ENCODE measurements around the gene DOCK4. TPM values are rescaled to one million over a fixed set of nuclear protein-coding genes. Genes with fewer than 3 reads are reported as not detected.

The DOCK4 gene
- total RNA-seq, 1 experiment from 2014 or later = 20.4 TPM

DNA sequence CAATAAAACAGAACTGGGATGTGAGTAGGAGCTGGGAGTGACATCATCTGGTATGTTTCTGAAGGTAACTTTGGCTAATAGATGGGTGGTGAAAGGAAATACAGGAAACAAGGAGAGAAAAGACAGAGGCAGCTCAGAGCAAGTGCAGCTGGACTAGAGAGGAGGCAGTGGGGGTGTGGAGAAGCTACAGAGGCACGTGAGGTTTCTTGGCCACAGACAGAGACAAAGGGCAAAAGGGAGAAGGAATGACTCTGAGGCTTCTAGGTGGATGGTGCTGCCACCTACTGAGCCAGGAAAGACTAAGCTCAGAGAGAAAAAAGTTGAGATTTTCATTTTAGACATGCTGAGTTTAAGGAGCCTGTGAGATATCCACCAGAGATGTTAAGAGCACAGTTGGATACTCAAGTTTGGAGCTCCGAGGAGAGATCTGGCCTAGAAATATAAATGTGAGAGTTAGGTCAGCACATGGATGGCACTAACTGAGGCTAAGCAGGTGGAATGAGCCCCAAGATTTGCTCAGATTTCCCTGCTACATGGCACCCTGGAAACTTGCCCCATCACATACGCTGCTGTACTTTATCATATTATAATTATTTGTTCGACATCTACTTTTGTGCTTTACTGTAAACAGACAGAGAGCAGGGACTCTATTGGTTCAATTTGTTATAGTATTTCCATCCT lies 350.9 kb downstream of the DOCK4 start:
- DNase-seq (ENCODE audit: low spot score) (peak; percentile 25), ATAC-seq (peak; percentile 71)
- Mint-ChIP-seq H3K27ac (peak overlapping the region; percentile 65), H3K4me3 (no peak overlapping the region), H3K27me3 (ENCODE audit: low read depth) (peaks cover 10% of the 10 kb centered on the region), H3K9me3 (peaks cover 6% of the 10 kb centered on the region), H3K36me3 (peaks cover 17% of the 10 kb centered on the region), H3K4me1 (peaks cover 42% of the 10 kb centered on the region)
- POLR2A ChIA-PET = interaction anchor here (0.7 to 1.4 kb wide), 2 partner anchors 99 to 596 kb away, joined by 3 read pairs; no protein-coding TSS in a partner anchor
- CTCF ChIA-PET = interaction anchor here (0.7 to 6.2 kb wide), 49 partner anchors 9 to 1085 kb away, joined by 3 to 111 read pairs (median 5); partner anchors contain the start of gene IFRD1
- TF ChIP-seq FOXP1 (CRISPR knock-in tag; IDR thresholded peaks at IDR 0.05; ENCODE audit: borderline replicate concordance) (no peak), TCF7 (CRISPR knock-in tag; IDR thresholded peaks at IDR 0.05; ENCODE audit: low read depth) (no peak), ZNF416 (CRISPR knock-in tag; IDR thresholded peaks at IDR 0.05) (no peak), ETV6 (CRISPR knock-in tag; IDR thresholded peaks at IDR 0.05) (no peak), IRF2 (CRISPR knock-in tag; IDR thresholded peaks at IDR 0.05; ENCODE audit: borderline replicate concordance, low read depth) (no peak), SP1 (CRISPR knock-in tag; conservative IDR thresholded peaks at IDR 0.05) (no peak)
- TF ChIP-seq, protein P1, sequence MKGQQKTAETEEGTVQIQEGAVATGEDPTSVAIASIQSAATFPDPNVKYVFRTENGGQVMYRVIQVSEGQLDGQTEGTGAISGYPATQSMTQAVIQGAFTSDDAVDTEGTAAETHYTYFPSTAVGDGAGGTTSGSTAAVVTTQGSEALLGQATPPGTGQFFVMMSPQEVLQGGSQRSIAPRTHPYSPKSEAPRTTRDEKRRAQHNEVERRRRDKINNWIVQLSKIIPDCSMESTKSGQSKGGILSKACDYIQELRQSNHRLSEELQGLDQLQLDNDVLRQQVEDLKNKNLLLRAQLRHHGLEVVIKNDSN (CRISPR knock-in tag; IDR thresholded peaks at IDR 0.05) = peak; percentile 56; the same call in 1 of the 2 replicates
- TF ChIP-seq, protein P2, sequence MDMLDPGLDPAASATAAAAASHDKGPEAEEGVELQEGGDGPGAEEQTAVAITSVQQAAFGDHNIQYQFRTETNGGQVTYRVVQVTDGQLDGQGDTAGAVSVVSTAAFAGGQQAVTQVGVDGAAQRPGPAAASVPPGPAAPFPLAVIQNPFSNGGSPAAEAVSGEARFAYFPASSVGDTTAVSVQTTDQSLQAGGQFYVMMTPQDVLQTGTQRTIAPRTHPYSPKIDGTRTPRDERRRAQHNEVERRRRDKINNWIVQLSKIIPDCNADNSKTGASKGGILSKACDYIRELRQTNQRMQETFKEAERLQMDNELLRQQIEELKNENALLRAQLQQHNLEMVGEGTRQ (CRISPR knock-in tag; IDR thresholded peaks at IDR 0.05) = peak; percentile 53; the same call in 1 of the 2 replicates
- TF ChIP-seq, protein P3, sequence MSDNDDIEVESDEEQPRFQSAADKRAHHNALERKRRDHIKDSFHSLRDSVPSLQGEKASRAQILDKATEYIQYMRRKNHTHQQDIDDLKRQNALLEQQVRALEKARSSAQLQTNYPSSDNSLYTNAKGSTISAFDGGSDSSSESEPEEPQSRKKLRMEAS (CRISPR knock-in tag; IDR thresholded peaks at IDR 0.05) = 0 out of 2 replicates have a peak, but pooled peaks have one; percentile 30
- TF ChIP-seq, protein P4, sequence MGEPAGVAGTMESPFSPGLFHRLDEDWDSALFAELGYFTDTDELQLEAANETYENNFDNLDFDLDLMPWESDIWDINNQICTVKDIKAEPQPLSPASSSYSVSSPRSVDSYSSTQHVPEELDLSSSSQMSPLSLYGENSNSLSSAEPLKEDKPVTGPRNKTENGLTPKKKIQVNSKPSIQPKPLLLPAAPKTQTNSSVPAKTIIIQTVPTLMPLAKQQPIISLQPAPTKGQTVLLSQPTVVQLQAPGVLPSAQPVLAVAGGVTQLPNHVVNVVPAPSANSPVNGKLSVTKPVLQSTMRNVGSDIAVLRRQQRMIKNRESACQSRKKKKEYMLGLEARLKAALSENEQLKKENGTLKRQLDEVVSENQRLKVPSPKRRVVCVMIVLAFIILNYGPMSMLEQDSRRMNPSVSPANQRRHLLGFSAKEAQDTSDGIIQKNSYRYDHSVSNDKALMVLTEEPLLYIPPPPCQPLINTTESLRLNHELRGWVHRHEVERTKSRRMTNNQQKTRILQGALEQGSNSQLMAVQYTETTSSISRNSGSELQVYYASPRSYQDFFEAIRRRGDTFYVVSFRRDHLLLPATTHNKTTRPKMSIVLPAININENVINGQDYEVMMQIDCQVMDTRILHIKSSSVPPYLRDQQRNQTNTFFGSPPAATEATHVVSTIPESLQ (CRISPR knock-in tag; IDR thresholded peaks at IDR 0.05) = no peak

DNA sequence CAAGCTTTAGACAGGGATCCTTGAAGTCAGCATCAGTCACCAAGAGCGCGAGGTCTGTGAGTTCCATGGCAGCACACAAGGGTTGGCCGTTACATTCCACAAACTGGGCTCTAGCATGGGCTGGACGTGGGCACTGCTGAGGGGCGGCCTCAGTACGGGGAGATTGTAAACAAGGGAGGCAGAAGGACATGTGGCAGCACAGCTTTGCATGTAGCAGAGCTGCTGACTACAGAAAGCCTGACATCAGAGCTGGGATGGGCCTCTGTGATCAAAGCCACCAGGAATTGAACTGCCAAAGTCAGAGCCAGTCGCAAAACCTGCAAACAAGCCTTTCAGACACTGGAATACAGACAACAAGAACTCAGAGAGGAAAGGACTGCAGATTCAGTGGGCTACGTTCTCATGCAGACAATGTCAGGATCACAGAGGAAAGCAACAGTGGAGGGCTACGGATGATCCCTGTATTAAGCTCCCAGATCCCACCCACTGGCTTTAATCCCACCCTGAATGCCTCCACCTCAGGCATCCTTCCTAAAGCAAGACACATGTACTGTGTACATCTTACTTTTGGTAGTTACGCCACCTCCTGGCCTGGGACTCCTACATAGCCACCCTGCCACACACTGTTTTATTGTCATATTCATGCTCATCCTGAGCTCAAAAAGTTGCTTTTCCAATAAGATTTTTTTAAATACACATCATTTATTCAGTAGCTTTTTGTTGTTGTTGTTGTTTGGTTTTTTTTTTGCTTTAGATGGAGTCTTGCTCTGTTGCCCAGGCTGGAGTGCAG lies 352.8 kb downstream of the DOCK4 start:
- ATAC-seq (peak; percentile 40), DNase-seq (ENCODE audit: low spot score) (no peak)
- Mint-ChIP-seq H3K4me3 (no peak overlapping the region), H3K36me3 (peaks cover 25% of the 10 kb centered on the region), H3K27me3 (ENCODE audit: low read depth) (peaks cover 14% of the 10 kb centered on the region), H3K4me1 (peaks cover 50% of the 10 kb centered on the region), H3K27ac (peak overlapping the region; percentile 46; the same call in 1 of the 2 replicates), H3K9me3 (peaks cover 16% of the 10 kb centered on the region)
- ChIA-PET POLR2A (no interaction called here), CTCF (interaction anchor here (0.6 to 6.2 kb wide), 12 partner anchors 18 to 597 kb away, joined by 3 to 111 read pairs (median 5); partner anchors contain the start of gene IFRD1)
- TF ChIP-seq, protein P5, sequence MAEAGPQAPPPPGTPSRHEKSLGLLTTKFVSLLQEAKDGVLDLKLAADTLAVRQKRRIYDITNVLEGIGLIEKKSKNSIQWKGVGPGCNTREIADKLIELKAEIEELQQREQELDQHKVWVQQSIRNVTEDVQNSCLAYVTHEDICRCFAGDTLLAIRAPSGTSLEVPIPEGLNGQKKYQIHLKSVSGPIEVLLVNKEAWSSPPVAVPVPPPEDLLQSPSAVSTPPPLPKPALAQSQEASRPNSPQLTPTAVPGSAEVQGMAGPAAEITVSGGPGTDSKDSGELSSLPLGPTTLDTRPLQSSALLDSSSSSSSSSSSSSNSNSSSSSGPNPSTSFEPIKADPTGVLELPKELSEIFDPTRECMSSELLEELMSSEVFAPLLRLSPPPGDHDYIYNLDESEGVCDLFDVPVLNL (CRISPR knock-in tag; IDR thresholded peaks at IDR 0.05; ENCODE audit: borderline replicate concordance, low read depth) = no peak
- 0 out of 2 replicates have a peak, but pooled peaks have one; percentile 15 for TF ChIP-seq FOXK1 (CRISPR knock-in tag; IDR thresholded peaks at IDR 0.05)

DNA sequence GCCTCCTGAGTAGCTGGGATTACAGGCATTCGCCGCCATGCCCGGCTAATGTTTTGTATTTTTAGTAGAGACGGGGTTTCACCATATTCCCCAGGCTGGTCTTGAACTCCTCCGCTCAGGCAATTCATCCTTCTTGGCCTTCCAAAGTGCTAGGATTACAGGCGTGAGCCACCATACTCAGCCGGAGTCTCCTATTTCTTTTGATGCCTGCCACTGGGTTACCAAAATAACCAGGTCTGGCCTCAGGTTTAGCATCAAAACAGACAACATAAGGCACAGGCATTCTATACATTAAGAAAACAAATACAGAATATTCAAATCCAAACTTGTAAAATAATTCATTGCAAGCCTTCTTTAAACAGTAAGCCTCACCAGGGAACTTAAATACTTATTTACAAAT lies 354.1 kb downstream of the DOCK4 start:
- H3K9me3 Mint-ChIP-seq = peaks cover 16% of the 10 kb centered on the region
- ChIA-PET POLR2A (no interaction called here), CTCF (interaction anchor here (1.3 to 6.2 kb wide), 5 partner anchors 86 to 110 kb away, joined by 3 to 111 read pairs (median 13); no protein-coding TSS in a partner anchor)
- H3K27me3 Mint-ChIP-seq (ENCODE audit: low read depth) = peaks cover 14% of the 10 kb centered on the region
- H3K36me3 Mint-ChIP-seq = peaks cover 25% of the 10 kb centered on the region
- DNase-seq (ENCODE audit: low spot score) (no peak), ATAC-seq (peak; percentile 50)
- peak overlapping the region; percentile 44 for H3K4me3 Mint-ChIP-seq
- H3K4me1 Mint-ChIP-seq = peaks cover 54% of the 10 kb centered on the region
- peak overlapping the region; percentile 22; the same call in 1 of the 2 replicates for H3K27ac Mint-ChIP-seq
- TF ChIP-seq TEAD1 (CRISPR knock-in tag; IDR thresholded peaks at IDR 0.05) = no peak
- TF ChIP-seq ZNF396 (CRISPR knock-in tag; IDR thresholded peaks at IDR 0.05; ENCODE audit: borderline replicate concordance) = no peak
- no peak for TF ChIP-seq ZNF671 (CRISPR knock-in tag; IDR thresholded peaks at IDR 0.05)
- TF ChIP-seq EMX1 (CRISPR knock-in tag; IDR thresholded peaks at IDR 0.05) = no peak
- no peak for TF ChIP-seq GABPB1 (CRISPR knock-in tag; IDR thresholded peaks at IDR 0.05)
- TF ChIP-seq FOXK1 (CRISPR knock-in tag; IDR thresholded peaks at IDR 0.05) = no peak
- no peak for TF ChIP-seq JAZF1 (CRISPR knock-in tag; IDR thresholded peaks at IDR 0.05)
- TF ChIP-seq, protein P6, sequence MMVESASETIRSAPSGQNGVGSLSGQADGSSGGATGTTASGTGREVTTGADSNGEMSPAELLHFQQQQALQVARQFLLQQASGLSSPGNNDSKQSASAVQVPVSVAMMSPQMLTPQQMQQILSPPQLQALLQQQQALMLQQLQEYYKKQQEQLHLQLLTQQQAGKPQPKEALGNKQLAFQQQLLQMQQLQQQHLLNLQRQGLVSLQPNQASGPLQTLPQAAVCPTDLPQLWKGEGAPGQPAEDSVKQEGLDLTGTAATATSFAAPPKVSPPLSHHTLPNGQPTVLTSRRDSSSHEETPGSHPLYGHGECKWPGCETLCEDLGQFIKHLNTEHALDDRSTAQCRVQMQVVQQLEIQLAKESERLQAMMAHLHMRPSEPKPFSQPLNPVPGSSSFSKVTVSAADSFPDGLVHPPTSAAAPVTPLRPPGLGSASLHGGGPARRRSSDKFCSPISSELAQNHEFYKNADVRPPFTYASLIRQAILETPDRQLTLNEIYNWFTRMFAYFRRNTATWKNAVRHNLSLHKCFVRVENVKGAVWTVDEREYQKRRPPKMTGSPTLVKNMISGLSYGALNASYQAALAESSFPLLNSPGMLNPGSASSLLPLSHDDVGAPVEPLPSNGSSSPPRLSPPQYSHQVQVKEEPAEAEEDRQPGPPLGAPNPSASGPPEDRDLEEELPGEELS (CRISPR knock-in tag; IDR thresholded peaks at IDR 0.05) = no peak
- no peak for TF ChIP-seq ZNF232 (CRISPR knock-in tag; IDR thresholded peaks at IDR 0.05)
- TF ChIP-seq, protein P1 (CRISPR knock-in tag; IDR thresholded peaks at IDR 0.05) = no peak
- no peak for TF ChIP-seq ELF4 (CRISPR knock-in tag; IDR thresholded peaks at IDR 0.05; ENCODE audit: low read depth)
- TF ChIP-seq ATF1 (CRISPR knock-in tag; IDR thresholded peaks at IDR 0.05) = no peak
